RWPE2 (cell line): Measurements from ENCODE around the gene KRTAP10-4.

ENCODE experiments used
- ATAC-seq: fragments of 200-7000 bp; cut with Tn5 transposase; 3 replicates; pipeline ENCODE4 v1.9.1; 2021; ENCODE audit warnings: low read depth
- DNase-seq: peaks from one replicate; pipeline ENCODE4 v3.0.0-alpha.2; 2020; ENCODE audit warnings: low spot score
- H3K27ac ChIP-seq: fragments of 450-650 bp; 2 replicates; pipeline ENCODE4 v1.5.1; 2017; ENCODE audit warnings: mild to moderate bottlenecking; ENCODE audit not compliant: poor library complexity, severe bottlenecking
- H3K27me3 ChIP-seq: fragments of 250-450 bp; sonication (Bioruptor Pico); 2 replicates; pipeline ENCODE4 v1.5.1; 2021; ENCODE audit warnings: mild to moderate bottlenecking, moderate library complexity; ENCODE audit not compliant: insufficient read depth, poor library complexity, severe bottlenecking
- H3K36me3 ChIP-seq: fragments of 250-450 bp; sonication (Bioruptor Pico); 2 replicates; pipeline ENCODE4 v1.5.1; 2020; ENCODE audit warnings: low read depth, mild to moderate bottlenecking, moderate library complexity
- H3K4me1 ChIP-seq: fragments of 250-450 bp; sonication (Bioruptor Pico); 2 replicates; pipeline ENCODE4 v1.5.1; 2021; ENCODE audit warnings: mild to moderate bottlenecking, moderate library complexity; ENCODE audit not compliant: insufficient read depth, poor library complexity, severe bottlenecking
- H3K4me3 ChIP-seq: fragments of 250-450 bp; sonication (Bioruptor Pico); 2 replicates; pipeline ENCODE4 v1.5.1; 2021; ENCODE audit warnings: mild to moderate bottlenecking, moderate library complexity; ENCODE audit not compliant: severe bottlenecking
- H3K9me3 ChIP-seq: fragments of 250-450 bp; sonication (Bioruptor Pico); 2 replicates; pipeline ENCODE4 v1.5.1; 2021; ENCODE audit warnings: mild to moderate bottlenecking, moderate library complexity; ENCODE audit not compliant: severe bottlenecking
- TF ChIP-seq, protein P1 (sequence below): fragments of 450-650 bp; IDR thresholded peaks from one replicate; pipeline ENCODE4 v1.5.1; 2017; ENCODE audit warnings: mild to moderate bottlenecking, moderate library complexity; ENCODE audit not compliant: poor library complexity, severe bottlenecking

The KRTAP10-4 gene

GRCh38 chr21:44581158-44581557, 7.6 kb downstream of the KRTAP10-4 start:
- no peak overlapping the region for H3K27ac ChIP-seq
- no peak for ATAC-seq
- TF ChIP-seq, protein P1, sequence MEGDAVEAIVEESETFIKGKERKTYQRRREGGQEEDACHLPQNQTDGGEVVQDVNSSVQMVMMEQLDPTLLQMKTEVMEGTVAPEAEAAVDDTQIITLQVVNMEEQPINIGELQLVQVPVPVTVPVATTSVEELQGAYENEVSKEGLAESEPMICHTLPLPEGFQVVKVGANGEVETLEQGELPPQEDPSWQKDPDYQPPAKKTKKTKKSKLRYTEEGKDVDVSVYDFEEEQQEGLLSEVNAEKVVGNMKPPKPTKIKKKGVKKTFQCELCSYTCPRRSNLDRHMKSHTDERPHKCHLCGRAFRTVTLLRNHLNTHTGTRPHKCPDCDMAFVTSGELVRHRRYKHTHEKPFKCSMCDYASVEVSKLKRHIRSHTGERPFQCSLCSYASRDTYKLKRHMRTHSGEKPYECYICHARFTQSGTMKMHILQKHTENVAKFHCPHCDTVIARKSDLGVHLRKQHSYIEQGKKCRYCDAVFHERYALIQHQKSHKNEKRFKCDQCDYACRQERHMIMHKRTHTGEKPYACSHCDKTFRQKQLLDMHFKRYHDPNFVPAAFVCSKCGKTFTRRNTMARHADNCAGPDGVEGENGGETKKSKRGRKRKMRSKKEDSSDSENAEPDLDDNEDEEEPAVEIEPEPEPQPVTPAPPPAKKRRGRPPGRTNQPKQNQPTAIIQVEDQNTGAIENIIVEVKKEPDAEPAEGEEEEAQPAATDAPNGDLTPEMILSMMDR = no peak

GRCh38 chr21:44582055-44582454, 8.5 kb downstream of the KRTAP10-4 start:
- Histone ChIP-seq H3K4me1 (no peaks in the 10 kb centered on the region), H3K27ac (no peak overlapping the region), H3K4me3 (no peak overlapping the region), H3K27me3 (peaks cover 11% of the 10 kb centered on the region), H3K9me3 (peaks cover 10% of the 10 kb centered on the region), H3K36me3 (no peaks in the 10 kb centered on the region)
- ATAC-seq = no peak
- TF ChIP-seq, protein P1 = no peak
- no peak for DNase-seq

More at GRCh38 chr21:44581158-44581557, 7.6 kb downstream of the KRTAP10-4 start:
- DNase-seq = no peak
- peaks cover 10% of the 10 kb centered on the region for H3K9me3 ChIP-seq
- no peak overlapping the region for H3K4me3 ChIP-seq
- H3K36me3 ChIP-seq = no peaks in the 10 kb centered on the region
- H3K4me1 ChIP-seq = no peaks in the 10 kb centered on the region
- H3K27me3 ChIP-seq = peaks cover 7% of the 10 kb centered on the region

GRCh38 chr21:44583089-44583799, 9.7 kb downstream of the KRTAP10-4 start:
- Histone ChIP-seq H3K36me3 (no peaks in the 10 kb centered on the region), H3K4me3 (no peak overlapping the region), H3K27ac (no peak overlapping the region), H3K27me3 (peaks cover 11% of the 10 kb centered on the region), H3K9me3 (peaks cover 10% of the 10 kb centered on the region), H3K4me1 (no peaks in the 10 kb centered on the region)
- TF ChIP-seq, protein P1 = no peak
- DNase-seq (no peak), ATAC-seq (no peak)

- peaks cover 11% of the 10 kb centered on the region for H3K27me3 ChIP-seq
- H3K4me1 ChIP-seq = no peaks in the 10 kb centered on the region
- TF ChIP-seq, protein P1 = no peak
- H3K27ac ChIP-seq = no peak overlapping the region
- ATAC-seq = no peak
- no peaks in the 10 kb centered on the region for H3K36me3 ChIP-seq
- peaks cover 10% of the 10 kb centered on the region for H3K9me3 ChIP-seq
- H3K4me3 ChIP-seq = no peak overlapping the region
- no peak for DNase-seq
Measured at GRCh38 chr21:44583800-44584147, 10.2 kb downstream of the KRTAP10-4 start.

DNA sequence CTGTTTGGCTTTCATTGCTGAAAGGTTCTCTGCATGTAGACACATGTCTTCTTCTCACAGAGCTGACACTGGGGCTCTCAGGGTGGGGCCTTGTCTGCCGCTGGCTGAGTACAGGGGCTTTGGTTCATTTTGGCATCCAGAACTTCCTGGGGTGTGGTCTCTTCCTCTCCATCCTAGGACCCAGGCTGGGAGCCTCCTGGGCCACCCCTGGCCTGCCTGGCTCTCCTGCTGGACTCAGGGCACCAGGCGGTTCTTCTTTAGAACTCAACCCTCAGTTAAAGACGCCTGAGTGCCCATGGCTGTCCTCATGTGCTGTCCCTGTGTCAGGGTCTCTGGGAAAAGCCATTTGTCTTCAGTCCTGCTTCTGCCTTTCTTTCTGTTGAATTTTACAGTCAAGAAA, 12.4 kb downstream of the KRTAP10-4 start:
- DNase-seq = no peak
- ATAC-seq = no peak

More for the DNA sequence above, 12.4 kb downstream of the KRTAP10-4 start:
- Histone ChIP-seq H3K4me1 (no peaks in the 10 kb centered on the region), H3K27me3 (peaks cover 11% of the 10 kb centered on the region), H3K36me3 (no peaks in the 10 kb centered on the region), H3K4me3 (no peak overlapping the region), H3K9me3 (peaks cover 9% of the 10 kb centered on the region), H3K27ac (no peak overlapping the region)
- TF ChIP-seq, protein P1 = no peak
